K562 (cell line): ENCODE results near the gene SULT1A4. TPM values are rescaled to one million over a fixed set of nuclear protein-coding genes. Genes with fewer than 3 reads are reported as not detected.
"Not testable (repeated sequence)": the region's sequence is repeated elsewhere in the genome, so short reads cannot be mapped to it uniquely, and the experiment has no call there.

Source experiments
- ATAC-seq: fragments of 200-7000 bp; cut with Tn5 transposase; 3 replicates; pipeline ENCODE4 v1.9.1; 2020; ENCODE audit warnings: moderate library complexity
- BruUV-seq: library from RNA; stranded (reverse); fragments of 400-500 nt; replicated peaks from 2 replicates; lab custom pipeline; 2021; lab: Mats Ljungman, UMichigan
- CTCF ChIA-PET: fragments of 300-600 bp; formaldehyde crosslinking; extraction: SDS; loops from one replicate; lab custom pipeline; 2021; ENCODE audit warnings: low intra/inter-chr PET ratio; lab: Yijun Ruan, JAX
- POLR2A ChIA-PET: fragments of 300-600, 350-650 bp; sonication (Branson Sonifier 250); formaldehyde crosslinking; extraction: SDS; loops from one replicate; lab custom pipeline; 2021; ENCODE audit warnings: antibody characterized with exemption, inconsistent platforms; lab: Yijun Ruan, JAX
- DNase-seq, 4 experiments: peaks; one replicate each; pipeline versions ENCODE4 v3.0.0 to v3.0.0-alpha.2; 2011 to 2018; ENCODE audit warnings: low spot score in 3 of 4, mixed read lengths in 3 of 4; ENCODE audit errors: extremely low read depth in 1 of 4
- FAIRE-seq: peaks from 2 replicates; lab custom pipeline; 2011; peaks lifted over from hg19 to GRCh38; lab: Jason Lieb, UNC
- H2AFZ ChIP-seq: 2 replicates; pipeline ENCODE4 v1.6.0; 2011; ENCODE audit warnings: low read depth, low read length, control low read depth, inconsistent platforms
- H3K27ac ChIP-seq: fragments of 200-600 bp; 3 replicates; pipeline ENCODE4 v1.8.0; 2011; ENCODE audit warnings: low read depth, mild to moderate bottlenecking, control low read depth, inconsistent platforms, low read length, moderate library complexity, mixed read lengths; ENCODE audit errors: extremely low read depth
- H3K27me3 ChIP-seq, 2 experiments: fragments of 300-600 bp in 1 of 2; 2 replicates in 1 of 2; 3 replicates in 1 of 2; pipeline versions ENCODE4 v1.6.0 to v1.8.0; 2011; ENCODE audit warnings: inconsistent platforms in 2 of 2, low read length in 2 of 2, mild to moderate bottlenecking in 1 of 2, mixed read lengths in 1 of 2, moderate library complexity in 1 of 2; ENCODE audit not compliant: control insufficient read depth in 2 of 2, insufficient read depth in 2 of 2
- H3K36me3 ChIP-seq: fragments of 300-600 bp; 3 replicates; pipeline ENCODE4 v1.8.0; 2011; ENCODE audit warnings: mild to moderate bottlenecking, low read length, inconsistent platforms; ENCODE audit not compliant: control insufficient read depth, insufficient read depth
- H3K4me1 ChIP-seq, 2 experiments: fragments of 200-600 bp in 1 of 2; replicated peaks in 1 of 2; 2 replicates in 1 of 2; 3 replicates in 1 of 2; pipeline versions ENCODE4 v1.5.1 to v1.8.0; 2011; ENCODE audit warnings: inconsistent platforms in 2 of 2, low read length in 2 of 2, mild to moderate bottlenecking in 1 of 2, mixed read lengths in 1 of 2, moderate library complexity in 1 of 2; ENCODE audit not compliant: control insufficient read depth in 2 of 2, insufficient read depth in 2 of 2
- H3K4me2 ChIP-seq: 2 replicates; pipeline ENCODE4 v1.6.1; 2011; ENCODE audit warnings: low read length, control low read depth, inconsistent platforms, mixed read lengths; ENCODE audit not compliant: insufficient read depth
- H3K4me3 ChIP-seq: fragments of 200-600 bp; sonication (generic), shearing (Covaris generic); 2 replicates; pipeline ENCODE4 v1.5.1; 2016; ENCODE audit warnings: control low read depth, inconsistent platforms
- H3K79me2 ChIP-seq: fragments of 200-600 bp; 3 replicates; pipeline ENCODE4 v1.8.0; 2011; ENCODE audit warnings: low read length, inconsistent platforms; ENCODE audit not compliant: control insufficient read depth, insufficient read depth
- H3K9ac ChIP-seq, 2 experiments: 2 replicates each; pipeline versions ENCODE4 v1.6.0 to v1.6.1; 2011; ENCODE audit warnings: low read depth in 2 of 2, low read length in 2 of 2, control low read depth in 1 of 2, inconsistent platforms in 1 of 2, mild to moderate bottlenecking in 1 of 2, mixed read lengths in 1 of 2; ENCODE audit not compliant: insufficient read depth in 1 of 2
- H3K9me1 ChIP-seq: one replicate; pipeline ENCODE4 v1.6.0; 2011; ENCODE audit warnings: inconsistent platforms, mild to moderate bottlenecking, low read length, moderate library complexity; ENCODE audit not compliant: control insufficient read depth, insufficient read depth
- H3K9me3 ChIP-seq: replicated peaks from 2 replicates; pipeline ENCODE4 v1.5.1; 2011; ENCODE audit warnings: low read depth, low read length, inconsistent platforms; ENCODE audit not compliant: control insufficient read depth, insufficient read depth
- H4K20me1 ChIP-seq: replicated peaks from 2 replicates; pipeline ENCODE4 v1.6.1; 2011; ENCODE audit warnings: low read length, inconsistent platforms, mixed read lengths; ENCODE audit not compliant: control insufficient read depth, insufficient read depth
- WGBS: fragments of 100-300 bp; shearing (Covaris generic); methylation state at CpG from one replicate; pipeline ENCODE4 v1.1.6; 2016; ENCODE audit warnings: low coverage, mixed read lengths; ENCODE audit not compliant: insufficient coverage; ENCODE audit errors: missing lambda C conversion rate; 5-methylcytosine and 5-hydroxymethylcytosine counted together
- in situ Hi-C: fragments of 300-500 bp; cut with MboI; formaldehyde crosslinking; loops from 4 replicates; pipeline ENCODE4 v1.15.0; 2018; ENCODE audit warnings: inconsistent platforms, mixed read lengths
- intact Hi-C: fragments of 100-400 bp; cut with micrococcal nuclease; formaldehyde crosslinking; loops from 2 replicates; pipeline ENCODE4 v1.14.2; 2022
- polyA plus RNA-seq, 8 experiments: library from polyadenylated mRNA; depleted of rRNA in 4 of 8; stranded (reverse) in 5 of 8; unstranded in 3 of 8; fragments of >200 nt; fragmentation: Nextera tagmentation in 2 of 8; fragmentation: Illumina TruSeq in 1 of 8; extraction: Ambion mirVana in 2 of 8; extraction: Trizol in 1 of 8; gene quantifications; 2 replicates each; pipeline versions ENCODE4 v1.2.1 to v1.2.3, GENCODE V29; 2011 to 2014; ENCODE audit warnings: inconsistent platforms in 1 of 8, missing spikeins in 1 of 8
- total RNA-seq, 7 experiments: library from RNA; depleted of rRNA in 6 of 7; stranded (reverse); fragments of >200 nt in 6 of 7; fragmentation: Illumina TruSeq in 2 of 7; extraction: Trizol in 2 of 7; gene quantifications; 2 replicates each; pipeline versions ENCODE4 v1.2.1 to v1.2.3, GENCODE V29; 2011 to 2021; ENCODE audit warnings: low replicate concordance in 1 of 7

SULT1A4 gene
- total and polyA plus RNA-seq, 9 of the 15 experiments (the other 6 are each of a cell fraction or from before 2014, with no cell fraction given), result 1.9 to 22.6 (median 8.8) TPM

DNA sequence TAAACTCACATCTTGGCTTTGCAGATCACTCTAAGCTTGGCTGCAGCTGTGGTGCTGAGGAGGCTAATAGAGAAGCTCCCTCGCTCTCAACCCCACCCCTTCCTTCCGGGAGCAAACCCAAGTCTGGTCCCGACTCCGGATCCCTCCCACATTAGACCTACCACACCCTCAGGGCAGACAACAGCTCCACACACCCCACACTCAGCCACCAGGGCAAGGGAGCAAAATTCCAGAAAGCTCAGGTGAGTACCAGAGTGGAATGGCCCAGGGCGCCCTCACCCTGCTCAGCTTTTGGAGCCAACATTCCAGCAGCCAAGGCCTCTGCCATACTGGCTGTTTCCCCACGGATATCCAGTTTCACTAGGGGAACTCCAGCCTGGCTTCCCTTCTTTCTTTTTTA is 9.9 kb downstream of the SULT1A4 start:
- intact Hi-C loops, H3K27ac ChIP-seq, H3K9me3 ChIP-seq, H3K36me3 ChIP-seq, DNase-seq, H3K4me3 ChIP-seq, H3K4me2 ChIP-seq, H4K20me1 ChIP-seq, BruUV-seq, FAIRE-seq, H3K79me2 ChIP-seq, H3K9me1 ChIP-seq, H2AFZ ChIP-seq, H3K4me1 ChIP-seq, CTCF ChIA-PET, H3K27me3 ChIP-seq, H3K9ac ChIP-seq, POLR2A ChIA-PET: not testable (repeated sequence)
- peak; percentile 68 for ATAC-seq
- 100% methylated on average over 1 of the region's 6 CpGs for WGBS
- in situ Hi-C loops, result loop anchor here (25.0 kb wide), 3 partner anchors 668 to 1168 kb away; partner anchors contain the start of genes CD2BP2, MYL11 and TBC1D10B

DNA sequence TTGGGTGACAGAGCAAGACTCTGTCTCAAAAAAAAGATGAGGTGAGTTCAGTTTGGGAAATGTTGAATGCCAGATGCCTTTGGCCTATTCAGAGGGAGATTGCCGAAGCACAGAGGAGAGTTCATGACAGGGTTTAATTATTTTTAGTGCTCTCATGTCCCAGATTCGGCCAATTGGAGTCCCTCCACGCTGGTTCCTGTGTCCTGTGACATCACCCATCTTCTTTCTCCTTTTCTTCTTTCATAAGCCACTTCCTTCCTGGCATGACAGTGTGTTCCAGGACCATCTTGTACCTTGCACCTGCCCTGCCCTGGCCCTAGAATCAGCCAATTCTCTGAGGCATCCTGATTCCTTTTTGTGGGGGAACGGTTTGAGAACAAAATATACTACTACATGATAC is 12.4 kb downstream of the SULT1A4 start:
- H3K9ac ChIP-seq, intact Hi-C loops, H3K27ac ChIP-seq, H3K4me2 ChIP-seq, BruUV-seq, H2AFZ ChIP-seq, CTCF ChIA-PET, FAIRE-seq, POLR2A ChIA-PET, H3K4me3 ChIP-seq, H4K20me1 ChIP-seq, H3K79me2 ChIP-seq, H3K36me3 ChIP-seq, H3K9me1 ChIP-seq, H3K4me1 ChIP-seq, DNase-seq, H3K27me3 ChIP-seq, ATAC-seq, H3K9me3 ChIP-seq: not testable (repeated sequence)
- WGBS, result no CpG with 5 or more reads among the region's 4 CpGs
- in situ Hi-C loops, result loop anchor here (25.0 kb wide), 3 partner anchors 665 to 1165 kb away; partner anchors contain the start of genes CD2BP2, MYL11 and TBC1D10B

DNA sequence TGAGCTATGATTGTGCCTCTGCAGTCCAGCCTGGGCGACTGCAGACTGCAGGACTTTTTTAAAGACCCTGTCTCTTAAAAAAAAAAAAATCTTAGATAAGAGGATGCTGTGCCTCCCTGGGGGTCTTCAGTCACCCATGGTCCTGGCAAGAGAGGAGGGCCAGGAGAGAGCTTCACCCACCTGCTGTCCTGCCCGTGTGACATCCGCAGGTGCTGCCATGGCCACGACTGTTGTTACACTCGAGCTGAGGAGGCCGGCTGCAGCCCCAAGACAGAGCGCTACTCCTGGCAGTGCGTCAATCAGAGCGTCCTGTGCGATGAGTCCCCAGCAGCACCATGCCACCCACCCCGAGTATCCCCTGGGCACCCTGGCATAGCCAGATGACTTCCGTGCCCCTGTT is 22.6 kb downstream of the SULT1A4 start:
- not testable (repeated sequence) for ATAC-seq

DNA sequence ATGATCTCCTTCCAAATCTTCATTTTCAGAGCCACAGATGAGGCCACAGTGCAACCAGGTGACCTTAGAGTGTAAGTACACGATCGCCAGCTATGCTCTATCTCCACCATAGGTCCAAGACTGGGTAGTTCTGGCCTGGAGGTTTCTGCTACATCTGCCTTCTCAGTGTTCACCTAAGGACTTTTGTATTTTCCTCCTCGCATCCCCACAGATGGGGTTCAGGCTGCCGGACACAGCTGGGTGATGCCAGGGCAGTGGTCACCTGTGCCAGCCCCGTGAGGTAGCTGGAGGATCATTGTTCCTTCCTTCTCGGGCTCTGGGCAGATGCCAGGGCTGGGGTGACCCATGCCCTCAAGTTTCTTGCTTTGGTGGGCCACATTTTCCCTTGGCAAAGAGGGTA is 46.6 kb downstream of the SULT1A4 start, which contains the start of gene NPIPB12:
Gene NPIPB12, minus strand, starts transcription at position 101 of the 400 bp plus-strand sequence.
- H3K9me3 ChIP-seq, intact Hi-C loops, CTCF ChIA-PET, H3K36me3 ChIP-seq, H3K4me1 ChIP-seq, POLR2A ChIA-PET, DNase-seq, FAIRE-seq, H4K20me1 ChIP-seq, H3K9ac ChIP-seq, H2AFZ ChIP-seq, ATAC-seq, BruUV-seq, H3K4me3 ChIP-seq, H3K27me3 ChIP-seq, H3K4me2 ChIP-seq, H3K9me1 ChIP-seq, H3K27ac ChIP-seq, H3K79me2 ChIP-seq: not testable (repeated sequence)
- WGBS, result 82% methylated on average over 2 of the region's 6 CpGs
- in situ Hi-C loops, result loop anchor here (25.0 kb wide), 1 partner anchor 94 kb away; the partner anchor contains the start of gene NPIPB11

More for the DNA sequence above, 22.6 kb downstream of the SULT1A4 start:
- H3K79me2 ChIP-seq, DNase-seq, H3K4me1 ChIP-seq, H2AFZ ChIP-seq, H4K20me1 ChIP-seq, H3K27ac ChIP-seq, H3K4me2 ChIP-seq, H3K36me3 ChIP-seq, intact Hi-C loops, CTCF ChIA-PET, POLR2A ChIA-PET, H3K9me3 ChIP-seq, BruUV-seq, H3K9ac ChIP-seq, H3K4me3 ChIP-seq, H3K9me1 ChIP-seq, FAIRE-seq, H3K27me3 ChIP-seq: not testable (repeated sequence)
- 47% methylated on average over 5 of the region's 12 CpGs for WGBS
- in situ Hi-C loops, result loop anchor here (25.0 kb wide), 1 partner anchor 945 kb away; the partner anchor contains the start of gene NUPR1
